Mesodermal cell (in vitro differentiated cells): ENCODE measurements around the gene POPDC3.
"Not testable (repeated sequence)": the region's sequence is repeated elsewhere in the genome, so short reads cannot be mapped to it uniquely, and the experiment has no call there.

ENCODE experiments used
- H3K27ac ChIP-seq: 2 replicates; pipeline ENCODE4 v1.7.0; 2013; ENCODE audit warnings: mild to moderate bottlenecking, low read depth, low read length, moderate library complexity; ENCODE audit not compliant: severe bottlenecking
- H3K36me3 ChIP-seq: 2 replicates; pipeline ENCODE4 v1.7.1; 2013; ENCODE audit warnings: mild to moderate bottlenecking, low read length, moderate library complexity; ENCODE audit not compliant: control insufficient read depth, insufficient read depth
- H3K4me1 ChIP-seq: one replicate; pipeline ENCODE4 v1.7.1; 2013; ENCODE audit warnings: mild to moderate bottlenecking, low read length; ENCODE audit not compliant: insufficient read depth, control insufficient read depth, poor library complexity, severe bottlenecking
- H3K4me3 ChIP-seq: 2 replicates; pipeline ENCODE4 v1.7.0; 2013; ENCODE audit warnings: low read length, control low read depth, mild to moderate bottlenecking; ENCODE audit not compliant: insufficient read depth, poor library complexity, severe bottlenecking; ENCODE audit errors: extremely low read depth
- H3K9me3 ChIP-seq: 2 replicates; pipeline ENCODE4 v1.7.1; 2013; ENCODE audit warnings: mild to moderate bottlenecking, low read length, moderate library complexity; ENCODE audit not compliant: control insufficient read depth
- WGBS, 2 experiments: methylation state at CpG; one replicate each; pipeline ENCODE4 v1.1.5; 2013; ENCODE audit warnings: missing lambda C conversion rate in 2 of 2; ENCODE audit not compliant: insufficient coverage in 2 of 2; 5-methylcytosine and 5-hydroxymethylcytosine counted together

The POPDC3 gene

DNA sequence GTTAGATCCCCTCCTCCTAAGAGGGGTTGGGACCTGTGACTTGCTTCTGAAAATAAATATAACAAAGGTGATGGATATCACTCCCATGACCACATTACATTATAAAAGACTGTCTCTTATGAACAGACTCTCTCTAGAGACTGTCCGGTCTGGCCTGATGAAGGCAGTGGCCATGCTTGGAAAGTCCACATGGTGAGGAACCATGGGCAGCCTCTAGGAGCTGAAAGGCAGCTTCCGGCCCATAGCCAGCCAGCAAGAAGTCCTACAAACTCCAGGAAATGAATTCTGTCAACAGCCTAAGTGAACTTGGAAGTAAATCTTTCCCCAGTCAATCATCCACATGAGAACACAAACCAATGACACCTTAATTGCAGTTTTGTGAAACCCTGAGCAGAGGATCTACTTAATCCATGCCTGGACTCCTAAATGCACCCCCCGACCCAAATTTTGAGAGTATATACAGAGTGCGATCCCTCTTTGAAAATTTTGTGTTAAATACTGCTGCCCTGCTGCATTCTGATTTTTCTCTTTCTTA, 2.2 kb upstream of the POPDC3 start:
- no peak overlapping the region for H3K27ac ChIP-seq
- H3K9me3 ChIP-seq, result no peaks in the 10 kb centered on the region
- peaks cover 3% of the 10 kb centered on the region for H3K4me1 ChIP-seq
- no peak overlapping the region for H3K4me3 ChIP-seq
- WGBS, 2 experiments, result 93 to 96% methylated on average over 3 of the region's 4 CpGs
- no peaks in the 10 kb centered on the region for H3K36me3 ChIP-seq

DNA sequence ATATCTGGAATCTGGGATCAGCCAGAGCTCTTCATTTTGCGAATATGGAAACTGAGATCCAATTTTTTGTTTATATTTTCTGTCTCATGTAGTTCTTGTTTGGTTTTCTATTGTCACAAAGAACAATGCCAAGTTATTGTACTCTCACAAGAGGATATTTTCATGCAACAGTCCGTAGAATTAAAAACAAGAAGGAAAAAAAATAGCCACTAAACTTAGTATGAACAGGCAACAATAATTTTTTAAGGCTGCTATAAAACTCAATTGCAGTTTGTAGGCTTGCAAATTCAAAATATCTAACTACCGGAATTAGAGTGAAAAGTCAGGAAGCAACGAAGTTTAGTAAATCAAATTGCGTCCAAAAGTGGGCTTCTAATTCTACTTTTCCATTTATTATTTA, 1.2 kb downstream of the POPDC3 start:
- Histone ChIP-seq H3K27ac (no peak overlapping the region), H3K9me3 (no peaks in the 10 kb centered on the region), H3K4me1 (peaks cover 3% of the 10 kb centered on the region), H3K36me3 (no peaks in the 10 kb centered on the region), H3K4me3 (no peak overlapping the region)
- 89 to 100% methylated on average over 1 to 3 of the region's 5 CpGs for WGBS, 2 experiments

GRCh38 chr6:105178110-105178509, 1.7 kb downstream of the POPDC3 start:
- no CpG with 5 or more reads among the region's 1 CpG for WGBS, 2 experiments
- Histone ChIP-seq H3K36me3 (no peaks in the 10 kb centered on the region), H3K4me1 (peaks cover 3% of the 10 kb centered on the region), H3K9me3 (no peaks in the 10 kb centered on the region), H3K27ac (no peak overlapping the region), H3K4me3 (no peak overlapping the region)

- no peaks in the 10 kb centered on the region for H3K36me3 ChIP-seq
- no peak overlapping the region for H3K27ac ChIP-seq
- 80% methylated on average over 1 of the region's 2 CpGs; no CpG with 5 or more reads in 1 of the 2 experiments for WGBS, 2 experiments
- no peaks in the 10 kb centered on the region for H3K9me3 ChIP-seq
- peaks cover 3% of the 10 kb centered on the region for H3K4me1 ChIP-seq
- no peak overlapping the region for H3K4me3 ChIP-seq
These were observed 2.3 kb downstream of the POPDC3 start for GRCh38 chr6:105177556-105177955.

DNA sequence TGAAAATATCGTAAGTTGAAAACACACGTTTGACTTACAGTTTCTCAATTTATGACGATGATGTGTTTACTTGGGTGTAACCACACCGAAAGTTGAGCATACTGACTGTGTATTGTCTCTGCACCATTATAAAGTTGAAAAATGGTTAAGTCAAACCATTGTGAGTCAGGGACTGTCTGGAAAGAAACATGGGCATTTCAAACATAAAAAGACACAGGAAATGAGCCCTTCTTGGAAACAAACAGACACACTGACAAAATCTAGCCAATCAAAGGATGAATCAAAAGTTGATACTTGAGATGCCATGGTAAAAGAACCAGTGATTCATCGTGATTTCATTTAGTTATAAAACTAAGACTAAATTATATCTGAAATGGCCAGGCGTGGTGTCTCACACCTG, 5.3 kb downstream of the POPDC3 start:
- Histone ChIP-seq H3K9me3 (no peaks in the 10 kb centered on the region), H3K4me3 (no peak overlapping the region), H3K27ac (no peak overlapping the region), H3K36me3 (no peaks in the 10 kb centered on the region), H3K4me1 (peaks cover 3% of the 10 kb centered on the region)
- 94 to 95% methylated on average over 5 of the region's 6 CpGs for WGBS, 2 experiments

DNA sequence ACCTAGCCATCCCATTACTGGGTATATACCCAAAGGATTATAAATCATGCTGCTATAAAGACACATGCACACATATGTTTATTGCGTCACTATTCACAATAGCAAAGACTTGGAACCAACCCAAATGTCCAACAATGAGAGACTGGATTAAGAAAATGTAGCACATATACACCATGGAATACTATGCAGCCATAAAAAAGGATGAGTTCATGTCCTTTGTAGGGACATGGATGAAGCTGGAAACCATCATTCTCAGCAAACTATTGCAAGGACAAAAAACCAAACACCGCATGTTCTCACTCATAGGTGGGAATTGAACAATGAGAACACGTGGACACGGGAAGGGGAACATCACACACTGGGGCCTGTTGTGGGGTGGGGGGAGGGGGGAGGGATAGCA, 7.3 kb downstream of the POPDC3 start:
- no CpG with 5 or more reads among the region's 4 CpGs for WGBS, 2 experiments
- H3K9me3 ChIP-seq, H3K36me3 ChIP-seq, H3K4me3 ChIP-seq, H3K4me1 ChIP-seq, H3K27ac ChIP-seq: not testable (repeated sequence)

- no CpG with 5 or more reads among the region's 1 CpG for WGBS, 2 experiments
- H3K9me3 ChIP-seq, result no peaks in the 10 kb centered on the region
These were observed 9.8 kb downstream of the POPDC3 start for GRCh38 chr6:105170059-105170458.

DNA sequence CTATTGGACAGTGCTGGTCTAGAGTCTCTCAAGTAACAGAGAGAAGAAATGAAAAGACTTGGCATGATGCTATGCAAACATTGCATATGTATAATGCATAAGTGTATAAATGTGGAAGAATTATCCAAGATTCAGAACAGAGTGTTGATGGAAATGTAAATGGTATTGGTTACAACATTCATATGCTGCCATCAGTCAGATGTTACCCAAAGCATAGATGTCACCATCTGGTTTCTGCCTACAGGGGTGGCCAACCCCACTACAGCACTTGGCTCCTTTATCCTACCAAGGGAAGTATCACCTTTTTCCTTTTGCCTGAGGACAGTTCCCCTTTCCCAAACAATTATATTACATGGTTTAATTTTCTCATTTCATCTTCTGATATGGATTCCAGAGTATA, 11.9 kb downstream of the POPDC3 start:
- H3K4me1 ChIP-seq, result no peaks in the 10 kb centered on the region
- H3K27ac ChIP-seq, result no peak overlapping the region
- no peaks in the 10 kb centered on the region for H3K36me3 ChIP-seq
- H3K9me3 ChIP-seq, result no peaks in the 10 kb centered on the region
- H3K4me3 ChIP-seq, result no peak overlapping the region

More at GRCh38 chr6:105170059-105170458, 9.8 kb downstream of the POPDC3 start:
- no peak overlapping the region for H3K4me3 ChIP-seq
- H3K36me3 ChIP-seq, result no peaks in the 10 kb centered on the region
- no peaks in the 10 kb centered on the region for H3K4me1 ChIP-seq
- no peak overlapping the region for H3K27ac ChIP-seq

DNA sequence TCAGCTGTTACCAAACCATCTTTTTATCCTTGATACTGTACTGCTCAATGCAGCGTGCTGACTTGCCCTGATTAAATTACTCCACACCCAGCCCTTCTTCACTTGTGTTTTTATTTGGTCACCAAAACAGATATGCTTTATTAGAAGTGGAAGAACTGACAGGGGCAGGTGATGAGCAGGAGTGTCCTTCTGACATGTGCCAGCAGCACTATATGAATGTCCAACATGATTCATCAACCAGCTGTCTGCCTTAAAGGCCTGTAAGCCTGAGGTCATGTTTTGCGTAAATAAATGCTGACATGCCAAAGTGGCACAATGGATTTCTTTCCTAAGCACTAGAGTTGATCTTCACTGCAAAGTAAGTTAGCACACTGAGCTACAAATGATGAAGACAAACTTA, 15.4 kb downstream of the POPDC3 start:
- Histone ChIP-seq H3K4me1 (no peaks in the 10 kb centered on the region), H3K36me3 (no peaks in the 10 kb centered on the region), H3K4me3 (no peak overlapping the region), H3K9me3 (no peaks in the 10 kb centered on the region), H3K27ac (no peak overlapping the region)
- WGBS, 2 experiments, result 80 to 100% methylated on average over 1 of the region's 2 CpGs

GRCh38 chr6:105163183-105163582, 16.6 kb downstream of the POPDC3 start:
- Histone ChIP-seq H3K4me3 (no peak overlapping the region), H3K27ac (no peak overlapping the region), H3K36me3 (no peaks in the 10 kb centered on the region), H3K9me3 (no peaks in the 10 kb centered on the region), H3K4me1 (no peaks in the 10 kb centered on the region)

GRCh38 chr6:105162377-105162776, 17.4 kb downstream of the POPDC3 start:
- WGBS, 2 experiments, result 94 to 98% methylated on average over 7 to 8 of the region's 13 CpGs
- no peaks in the 10 kb centered on the region for H3K4me1 ChIP-seq
- no peak overlapping the region for H3K27ac ChIP-seq

More at GRCh38 chr6:105162377-105162776, 17.4 kb downstream of the POPDC3 start:
- Histone ChIP-seq H3K9me3 (no peaks in the 10 kb centered on the region), H3K36me3 (no peaks in the 10 kb centered on the region), H3K4me3 (no peak overlapping the region)
